ENCODE data around the gene WFIKKN2.

Gene WFIKKN2

DNA sequence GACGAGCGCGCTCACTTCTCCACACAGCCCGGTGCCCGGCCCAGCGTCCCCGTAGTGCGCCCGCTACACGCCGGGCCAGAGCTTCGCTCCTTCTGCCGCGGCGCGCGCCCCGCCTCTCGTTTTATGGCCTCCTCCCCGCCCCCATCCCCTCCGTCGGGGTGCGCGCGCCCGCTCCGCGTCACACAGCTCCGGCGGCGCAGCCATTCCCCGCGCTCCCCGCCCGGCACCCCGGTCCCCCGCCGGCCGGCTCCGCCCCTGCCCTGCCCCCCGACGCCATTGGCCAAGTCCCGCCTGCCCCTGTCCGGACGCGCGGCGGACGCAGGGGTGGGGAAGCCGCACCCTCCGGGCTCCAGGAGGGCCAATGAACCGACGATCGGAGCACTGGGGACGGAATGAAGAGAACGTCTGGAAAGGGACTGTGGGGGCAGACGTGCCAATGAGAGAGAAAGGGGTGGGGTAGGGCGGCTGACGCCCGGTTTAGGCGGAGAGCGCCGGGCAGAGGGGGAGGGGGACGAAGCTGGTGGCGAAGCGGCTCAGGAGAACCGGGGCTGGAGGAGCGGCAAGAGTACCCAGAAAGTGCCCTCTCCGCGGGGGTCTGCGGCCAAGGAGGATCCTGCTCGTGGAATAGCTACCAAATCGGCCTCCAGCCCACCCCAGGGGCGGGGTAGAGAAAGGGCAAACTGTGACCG, 31.0 kb downstream of the WFIKKN2 start, which contains the start of gene TOB1 (continued):
- TF ChIP-seq, protein P1, sequence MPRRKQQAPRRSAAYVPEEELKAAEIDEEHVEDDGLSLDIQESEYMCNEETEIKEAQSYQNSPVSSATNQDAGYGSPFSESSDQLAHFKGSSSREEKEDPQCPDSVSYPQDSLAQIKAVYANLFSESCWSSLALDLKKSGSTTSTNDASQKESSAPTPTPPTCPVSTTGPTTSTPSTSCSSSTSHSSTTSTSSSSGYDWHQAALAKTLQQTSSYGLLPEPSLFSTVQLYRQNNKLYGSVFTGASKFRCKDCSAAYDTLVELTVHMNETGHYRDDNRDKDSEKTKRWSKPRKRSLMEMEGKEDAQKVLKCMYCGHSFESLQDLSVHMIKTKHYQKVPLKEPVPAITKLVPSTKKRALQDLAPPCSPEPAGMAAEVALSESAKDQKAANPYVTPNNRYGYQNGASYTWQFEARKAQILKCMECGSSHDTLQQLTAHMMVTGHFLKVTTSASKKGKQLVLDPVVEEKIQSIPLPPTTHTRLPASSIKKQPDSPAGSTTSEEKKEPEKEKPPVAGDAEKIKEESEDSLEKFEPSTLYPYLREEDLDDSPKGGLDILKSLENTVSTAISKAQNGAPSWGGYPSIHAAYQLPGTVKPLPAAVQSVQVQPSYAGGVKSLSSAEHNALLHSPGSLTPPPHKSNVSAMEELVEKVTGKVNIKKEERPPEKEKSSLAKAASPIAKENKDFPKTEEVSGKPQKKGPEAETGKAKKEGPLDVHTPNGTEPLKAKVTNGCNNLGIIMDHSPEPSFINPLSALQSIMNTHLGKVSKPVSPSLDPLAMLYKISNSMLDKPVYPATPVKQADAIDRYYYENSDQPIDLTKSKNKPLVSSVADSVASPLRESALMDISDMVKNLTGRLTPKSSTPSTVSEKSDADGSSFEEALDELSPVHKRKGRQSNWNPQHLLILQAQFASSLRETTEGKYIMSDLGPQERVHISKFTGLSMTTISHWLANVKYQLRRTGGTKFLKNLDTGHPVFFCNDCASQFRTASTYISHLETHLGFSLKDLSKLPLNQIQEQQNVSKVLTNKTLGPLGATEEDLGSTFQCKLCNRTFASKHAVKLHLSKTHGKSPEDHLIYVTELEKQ (tag by site-specific recombination; IDR thresholded peaks at IDR 0.05; ENCODE audit: borderline replicate concordance), result peak; percentile 72; the same call in 1 of the 2 replicates
- TF ChIP-seq, protein P2, sequence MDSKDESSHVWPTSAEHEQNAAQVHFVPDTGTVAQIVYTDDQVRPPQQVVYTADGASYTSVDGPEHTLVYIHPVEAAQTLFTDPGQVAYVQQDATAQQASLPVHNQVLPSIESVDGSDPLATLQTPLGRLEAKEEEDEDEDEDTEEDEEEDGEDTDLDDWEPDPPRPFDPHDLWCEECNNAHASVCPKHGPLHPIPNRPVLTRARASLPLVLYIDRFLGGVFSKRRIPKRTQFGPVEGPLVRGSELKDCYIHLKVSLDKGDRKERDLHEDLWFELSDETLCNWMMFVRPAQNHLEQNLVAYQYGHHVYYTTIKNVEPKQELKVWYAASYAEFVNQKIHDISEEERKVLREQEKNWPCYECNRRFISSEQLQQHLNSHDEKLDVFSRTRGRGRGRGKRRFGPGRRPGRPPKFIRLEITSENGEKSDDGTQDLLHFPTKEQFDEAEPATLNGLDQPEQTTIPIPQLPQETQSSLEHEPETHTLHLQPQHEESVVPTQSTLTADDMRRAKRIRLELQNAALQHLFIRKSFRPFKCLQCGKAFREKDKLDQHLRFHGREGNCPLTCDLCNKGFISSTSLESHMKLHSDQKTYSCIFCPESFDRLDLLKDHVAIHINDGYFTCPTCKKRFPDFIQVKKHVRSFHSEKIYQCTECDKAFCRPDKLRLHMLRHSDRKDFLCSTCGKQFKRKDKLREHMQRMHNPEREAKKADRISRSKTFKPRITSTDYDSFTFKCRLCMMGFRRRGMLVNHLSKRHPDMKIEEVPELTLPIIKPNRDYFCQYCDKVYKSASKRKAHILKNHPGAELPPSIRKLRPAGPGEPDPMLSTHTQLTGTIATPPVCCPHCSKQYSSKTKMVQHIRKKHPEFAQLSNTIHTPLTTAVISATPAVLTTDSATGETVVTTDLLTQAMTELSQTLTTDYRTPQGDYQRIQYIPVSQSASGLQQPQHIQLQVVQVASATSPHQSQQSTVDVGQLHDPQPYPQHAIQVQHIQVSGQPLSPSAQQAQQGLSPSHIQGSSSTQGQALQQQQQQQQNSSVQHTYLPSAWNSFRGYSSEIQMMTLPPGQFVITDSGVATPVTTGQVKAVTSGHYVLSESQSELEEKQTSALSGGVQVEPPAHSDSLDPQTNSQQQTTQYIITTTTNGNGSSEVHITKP (tag by site-specific recombination; IDR thresholded peaks at IDR 0.05), result peak; percentile 90
- peak; percentile 91 for TF ChIP-seq SP3 (tag by site-specific recombination; IDR thresholded peaks at IDR 0.05)
- no peak for TF ChIP-seq HOXD13 (CRISPR knock-in tag; IDR thresholded peaks at IDR 0.05; ENCODE audit: borderline replicate concordance)
- TF ChIP-seq YY1 (tag by site-specific recombination; IDR thresholded peaks at IDR 0.05), result peak; percentile 64; the same call in 1 of the 2 replicates
- TF ChIP-seq, protein P3, sequence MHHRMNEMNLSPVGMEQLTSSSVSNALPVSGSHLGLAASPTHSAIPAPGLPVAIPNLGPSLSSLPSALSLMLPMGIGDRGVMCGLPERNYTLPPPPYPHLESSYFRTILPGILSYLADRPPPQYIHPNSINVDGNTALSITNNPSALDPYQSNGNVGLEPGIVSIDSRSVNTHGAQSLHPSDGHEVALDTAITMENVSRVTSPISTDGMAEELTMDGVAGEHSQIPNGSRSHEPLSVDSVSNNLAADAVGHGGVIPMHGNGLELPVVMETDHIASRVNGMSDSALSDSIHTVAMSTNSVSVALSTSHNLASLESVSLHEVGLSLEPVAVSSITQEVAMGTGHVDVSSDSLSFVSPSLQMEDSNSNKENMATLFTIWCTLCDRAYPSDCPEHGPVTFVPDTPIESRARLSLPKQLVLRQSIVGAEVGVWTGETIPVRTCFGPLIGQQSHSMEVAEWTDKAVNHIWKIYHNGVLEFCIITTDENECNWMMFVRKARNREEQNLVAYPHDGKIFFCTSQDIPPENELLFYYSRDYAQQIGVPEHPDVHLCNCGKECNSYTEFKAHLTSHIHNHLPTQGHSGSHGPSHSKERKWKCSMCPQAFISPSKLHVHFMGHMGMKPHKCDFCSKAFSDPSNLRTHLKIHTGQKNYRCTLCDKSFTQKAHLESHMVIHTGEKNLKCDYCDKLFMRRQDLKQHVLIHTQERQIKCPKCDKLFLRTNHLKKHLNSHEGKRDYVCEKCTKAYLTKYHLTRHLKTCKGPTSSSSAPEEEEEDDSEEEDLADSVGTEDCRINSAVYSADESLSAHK (tag by site-specific recombination; IDR thresholded peaks at IDR 0.05), result peak; percentile 51; the same call in 1 of the 2 replicates
- TF ChIP-seq, protein P4, sequence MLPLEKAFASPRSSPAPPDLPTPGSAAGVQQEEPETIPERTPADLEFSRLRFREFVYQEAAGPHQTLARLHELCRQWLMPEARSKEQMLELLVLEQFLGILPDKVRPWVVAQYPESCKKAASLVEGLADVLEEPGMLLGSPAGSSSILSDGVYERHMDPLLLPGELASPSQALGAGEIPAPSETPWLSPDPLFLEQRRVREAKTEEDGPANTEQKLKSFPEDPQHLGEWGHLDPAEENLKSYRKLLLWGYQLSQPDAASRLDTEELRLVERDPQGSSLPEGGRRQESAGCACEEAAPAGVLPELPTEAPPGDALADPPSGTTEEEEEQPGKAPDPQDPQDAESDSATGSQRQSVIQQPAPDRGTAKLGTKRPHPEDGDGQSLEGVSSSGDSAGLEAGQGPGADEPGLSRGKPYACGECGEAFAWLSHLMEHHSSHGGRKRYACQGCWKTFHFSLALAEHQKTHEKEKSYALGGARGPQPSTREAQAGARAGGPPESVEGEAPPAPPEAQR (tag by site-specific recombination; IDR thresholded peaks at IDR 0.05), result no peak
- peak; percentile 48; the same call in 1 of the 2 replicates for TF ChIP-seq YY2 (tag by site-specific recombination; IDR thresholded peaks at IDR 0.05)
- TF ChIP-seq ZNF654 (tag by site-specific recombination; IDR thresholded peaks at IDR 0.05; ENCODE audit: low read depth), result no peak
- no peak for TF ChIP-seq ZNF223 (tag by site-specific recombination; IDR thresholded peaks at IDR 0.05)
- TF ChIP-seq ZNF140 (tag by site-specific recombination; IDR thresholded peaks at IDR 0.05), result no peak
- peak; percentile 54; the same call in 1 of the 2 replicates for TF ChIP-seq ZNF221 (tag by site-specific recombination; IDR thresholded peaks at IDR 0.05; ENCODE audit: borderline replicate concordance)
- no peak for TF ChIP-seq SCRT1 (tag by site-specific recombination; IDR thresholded peaks at IDR 0.05; ENCODE audit: borderline replicate concordance)
- peak; percentile 21; the same call in 1 of the 2 replicates for TF ChIP-seq ZSCAN16 (tag by site-specific recombination; IDR thresholded peaks at IDR 0.05)
- no peak for TF ChIP-seq ZNF214 (tag by site-specific recombination; IDR thresholded peaks at IDR 0.05; ENCODE audit: borderline replicate concordance)
- TF ChIP-seq, protein P5, sequence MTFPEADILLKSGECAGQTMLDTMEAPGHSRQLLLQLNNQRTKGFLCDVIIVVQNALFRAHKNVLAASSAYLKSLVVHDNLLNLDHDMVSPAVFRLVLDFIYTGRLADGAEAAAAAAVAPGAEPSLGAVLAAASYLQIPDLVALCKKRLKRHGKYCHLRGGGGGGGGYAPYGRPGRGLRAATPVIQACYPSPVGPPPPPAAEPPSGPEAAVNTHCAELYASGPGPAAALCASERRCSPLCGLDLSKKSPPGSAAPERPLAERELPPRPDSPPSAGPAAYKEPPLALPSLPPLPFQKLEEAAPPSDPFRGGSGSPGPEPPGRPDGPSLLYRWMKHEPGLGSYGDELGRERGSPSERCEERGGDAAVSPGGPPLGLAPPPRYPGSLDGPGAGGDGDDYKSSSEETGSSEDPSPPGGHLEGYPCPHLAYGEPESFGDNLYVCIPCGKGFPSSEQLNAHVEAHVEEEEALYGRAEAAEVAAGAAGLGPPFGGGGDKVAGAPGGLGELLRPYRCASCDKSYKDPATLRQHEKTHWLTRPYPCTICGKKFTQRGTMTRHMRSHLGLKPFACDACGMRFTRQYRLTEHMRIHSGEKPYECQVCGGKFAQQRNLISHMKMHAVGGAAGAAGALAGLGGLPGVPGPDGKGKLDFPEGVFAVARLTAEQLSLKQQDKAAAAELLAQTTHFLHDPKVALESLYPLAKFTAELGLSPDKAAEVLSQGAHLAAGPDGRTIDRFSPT (tag by site-specific recombination; IDR thresholded peaks at IDR 0.05), result peak; percentile 95
- no peak for TF ChIP-seq ZNF211 (tag by site-specific recombination; IDR thresholded peaks at IDR 0.05; ENCODE audit: low read depth)

Measured in HEK293 (cell line).